ENCODE results near the gene ECHS1. TPM values are rescaled to one million over a fixed set of nuclear protein-coding genes. Genes with fewer than 3 reads are reported as not detected.

ECHS1 gene
- polyA plus RNA-seq, 3 donors: 34.6 to 102 (median 85.1) TPM

DNA sequence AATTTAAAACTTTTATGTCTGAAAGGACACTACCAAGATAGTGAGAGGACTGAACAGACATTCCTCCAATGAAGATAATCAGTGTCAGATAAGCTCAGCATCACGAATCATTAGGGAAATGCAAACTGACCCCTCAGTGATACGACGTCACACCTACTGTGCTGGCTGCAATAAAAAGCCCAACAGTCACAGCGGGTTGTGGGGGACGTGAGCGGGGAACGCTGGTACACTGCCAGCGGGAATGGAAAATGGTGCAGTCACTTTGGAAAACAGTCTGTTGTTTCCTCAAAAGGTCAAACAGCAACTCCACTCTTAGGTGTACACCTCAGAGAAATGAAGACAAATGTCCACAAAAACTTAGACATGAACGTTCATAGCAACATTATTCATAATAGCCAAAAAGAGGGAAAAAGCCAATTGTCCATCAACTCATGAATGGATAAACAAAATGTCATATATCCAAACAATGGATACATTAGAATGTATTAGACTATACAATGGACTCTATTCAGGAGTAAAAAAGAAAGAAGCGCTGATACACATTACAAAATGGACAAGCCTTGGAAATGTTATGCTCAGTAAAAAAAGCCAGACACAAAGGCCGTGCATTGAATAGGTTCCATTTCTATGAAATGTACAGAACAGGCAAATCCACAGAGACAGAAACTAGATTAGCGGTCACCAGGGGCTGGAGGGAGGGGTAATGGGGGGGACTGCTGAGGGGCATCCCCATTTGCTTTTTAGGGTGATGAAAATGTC, 2.4 kb upstream of the ECHS1 start:
- intact Hi-C loops (cut with micrococcal nuclease): loop anchor here in 1 of 2 donors (10.0 kb wide), 1 partner anchor 1071 kb away; the partner anchor contains the start of gene STK32C
- Histone ChIP-seq H2AFZ (ENCODE audit: insufficient read depth, low read depth, low read length, poor library complexity, severe bottlenecking) (no peak overlapping the region), H3K4me1 (ENCODE audit: control insufficient read depth in 1 of 2, insufficient read depth in 2 of 2, low read length in 2 of 2) (peaks cover 36 to 47% of the 10 kb centered on the region in 2 donors), H3K4me2 (replicated peaks; ENCODE audit: extremely low read depth, low read length, poor library complexity, severe bottlenecking) (no peak overlapping the region), H3K4me3 (replicated peaks in 1 of 3; ENCODE audit: low read depth in 2 of 3, low read length in 3 of 3) (no peak overlapping the region), H4K20me1 (ENCODE audit: insufficient read depth, low read length) (no peaks in the 10 kb centered on the region), H3K9ac (ENCODE audit: insufficient read depth, low read length, poor library complexity, severe bottlenecking) (no peak overlapping the region), H3K79me2 (ENCODE audit: insufficient read depth, low read length) (peaks cover 5% of the 10 kb centered on the region), H3K27me3 (ENCODE audit: control insufficient read depth in 2 of 2, insufficient read depth in 2 of 2, low read length in 2 of 2) (peaks cover 0 to 6% of the 10 kb centered on the region in 2 donors), H3K36me3 (replicated peaks in 1 of 2; ENCODE audit: control insufficient read depth in 1 of 2, insufficient read depth in 2 of 2, low read length in 2 of 2) (peaks cover 3 to 4% of the 10 kb centered on the region in 2 donors), H3K27ac (ENCODE audit: low read depth in 1 of 2, low read length in 2 of 2) (no peak overlapping the region), H3K9me3 (replicated peaks in 1 of 2; ENCODE audit: control insufficient read depth in 1 of 2, insufficient read depth in 1 of 2, low read length in 2 of 2) (no peaks in the 10 kb centered on the region)
- H3K9me3 Mint-ChIP-seq: peaks cover 0 to 2% (median 0%) of the 10 kb centered on the region in 7 donors
- H3K4me3 Mint-ChIP-seq: no peak overlapping the region
- peaks cover 2 to 18% (median 17%) of the 10 kb centered on the region in 3 donors for H3K27me3 Mint-ChIP-seq (ENCODE audit: low read depth in 3 of 3)
- peaks cover 25% of the 10 kb centered on the region for H3K4me1 Mint-ChIP-seq
- peaks cover 4 to 10% of the 10 kb centered on the region in 2 donors for H3K36me3 Mint-ChIP-seq
- no peak for DNase-seq
- 97% methylated on average over 8 of the region's 12 CpGs for WGBS (ENCODE audit: insufficient coverage)
- H3K27ac Mint-ChIP-seq: no peak overlapping the region
- TF ChIP-seq, protein P1, sequence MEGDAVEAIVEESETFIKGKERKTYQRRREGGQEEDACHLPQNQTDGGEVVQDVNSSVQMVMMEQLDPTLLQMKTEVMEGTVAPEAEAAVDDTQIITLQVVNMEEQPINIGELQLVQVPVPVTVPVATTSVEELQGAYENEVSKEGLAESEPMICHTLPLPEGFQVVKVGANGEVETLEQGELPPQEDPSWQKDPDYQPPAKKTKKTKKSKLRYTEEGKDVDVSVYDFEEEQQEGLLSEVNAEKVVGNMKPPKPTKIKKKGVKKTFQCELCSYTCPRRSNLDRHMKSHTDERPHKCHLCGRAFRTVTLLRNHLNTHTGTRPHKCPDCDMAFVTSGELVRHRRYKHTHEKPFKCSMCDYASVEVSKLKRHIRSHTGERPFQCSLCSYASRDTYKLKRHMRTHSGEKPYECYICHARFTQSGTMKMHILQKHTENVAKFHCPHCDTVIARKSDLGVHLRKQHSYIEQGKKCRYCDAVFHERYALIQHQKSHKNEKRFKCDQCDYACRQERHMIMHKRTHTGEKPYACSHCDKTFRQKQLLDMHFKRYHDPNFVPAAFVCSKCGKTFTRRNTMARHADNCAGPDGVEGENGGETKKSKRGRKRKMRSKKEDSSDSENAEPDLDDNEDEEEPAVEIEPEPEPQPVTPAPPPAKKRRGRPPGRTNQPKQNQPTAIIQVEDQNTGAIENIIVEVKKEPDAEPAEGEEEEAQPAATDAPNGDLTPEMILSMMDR (IDR thresholded peaks at IDR 0.05): no peak

DNA sequence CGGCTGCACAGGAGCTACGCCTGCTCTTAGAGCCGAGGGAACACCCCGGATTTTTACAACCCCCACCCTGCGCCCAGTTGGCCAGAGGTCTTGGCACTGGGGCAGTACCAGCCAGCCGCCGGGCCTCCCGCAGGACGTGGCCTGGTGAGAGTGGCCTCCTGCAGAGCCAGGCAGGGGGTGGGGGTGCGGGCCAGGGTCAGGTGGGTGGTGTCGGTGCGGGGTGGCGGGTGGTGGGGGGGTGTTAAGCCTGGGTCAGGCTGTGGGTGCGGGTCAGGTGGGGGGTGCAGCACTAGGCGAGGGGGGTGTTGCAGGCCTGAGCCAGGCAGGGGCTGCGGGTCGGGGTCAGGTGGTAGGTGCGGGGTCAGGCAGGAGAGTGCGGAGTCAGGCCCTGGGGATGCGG, 647 bp downstream of the ECHS1 start:
- TF ChIP-seq, protein P1 (IDR thresholded peaks at IDR 0.05): no peak
- Mint-ChIP-seq H3K36me3 (peaks cover 27 to 38% of the 10 kb centered on the region in 2 donors), H3K9me3 (no peaks in the 10 kb centered on the region), H3K4me3 (peak overlapping the region; percentile 46 to 47), H3K4me1 (peaks cover 14% of the 10 kb centered on the region), H3K27ac (no peak overlapping the region), H3K27me3 (ENCODE audit: low read depth in 3 of 3) (peaks cover 0 to 9% (median 7%) of the 10 kb centered on the region in 3 donors)
- peak overlapping the region; percentile 74 for H3K4me2 ChIP-seq (replicated peaks; ENCODE audit: extremely low read depth, low read length, poor library complexity, severe bottlenecking)
- no peak for DNase-seq
- peaks cover 16 to 19% of the 10 kb centered on the region in 2 donors for H3K4me1 ChIP-seq (ENCODE audit: control insufficient read depth in 1 of 2, insufficient read depth in 2 of 2, low read length in 2 of 2)
- H3K4me3 ChIP-seq (replicated peaks in 1 of 3; ENCODE audit: low read depth in 2 of 3, low read length in 3 of 3): peak overlapping the region in 2 of 3 experiments; percentile 53 to 80
- intact Hi-C loops (cut with micrococcal nuclease): loop anchor here in 1 of 2 donors (10.0 kb wide), 1 partner anchor 1068 kb away; the partner anchor contains the start of gene STK32C
- H3K36me3 ChIP-seq (replicated peaks in 1 of 2; ENCODE audit: control insufficient read depth in 1 of 2, insufficient read depth in 2 of 2, low read length in 2 of 2): peaks cover 26 to 31% of the 10 kb centered on the region in 2 donors
- no peaks in the 10 kb centered on the region for H4K20me1 ChIP-seq (ENCODE audit: insufficient read depth, low read length)
- no peak overlapping the region for H3K27ac ChIP-seq (ENCODE audit: low read depth in 1 of 2, low read length in 2 of 2)
- H2AFZ ChIP-seq (ENCODE audit: insufficient read depth, low read depth, low read length, poor library complexity, severe bottlenecking): no peak overlapping the region
- peaks cover 5% of the 10 kb centered on the region for H3K79me2 ChIP-seq (ENCODE audit: insufficient read depth, low read length)
- H3K27me3 ChIP-seq (ENCODE audit: control insufficient read depth in 2 of 2, insufficient read depth in 2 of 2, low read length in 2 of 2): peaks cover 0 to 2% of the 10 kb centered on the region in 2 donors
- WGBS (ENCODE audit: insufficient coverage): 81% methylated on average over 5 of the region's 20 CpGs
- H3K9me3 ChIP-seq (replicated peaks in 1 of 2; ENCODE audit: control insufficient read depth in 1 of 2, insufficient read depth in 1 of 2, low read length in 2 of 2): no peaks in the 10 kb centered on the region
- peak overlapping the region; percentile 32 for H3K9ac ChIP-seq (ENCODE audit: insufficient read depth, low read length, poor library complexity, severe bottlenecking)

All from CD14-positive monocyte (primary cell).